Activated T-cell treated with anti-CD3 and anti-CD28 coated beads for 1 hour (primary cell): ENCODE results near the gene LCT.
"Not testable (repeated sequence)": the region's sequence is repeated elsewhere in the genome, so short reads cannot be mapped to it uniquely, and the experiment has no call there.

Experiments
- DNase-seq: peaks from one replicate; pipeline ENCODE4 v3.0.0-alpha.2; 2020; ENCODE audit warnings: low read depth

Gene LCT

DNA sequence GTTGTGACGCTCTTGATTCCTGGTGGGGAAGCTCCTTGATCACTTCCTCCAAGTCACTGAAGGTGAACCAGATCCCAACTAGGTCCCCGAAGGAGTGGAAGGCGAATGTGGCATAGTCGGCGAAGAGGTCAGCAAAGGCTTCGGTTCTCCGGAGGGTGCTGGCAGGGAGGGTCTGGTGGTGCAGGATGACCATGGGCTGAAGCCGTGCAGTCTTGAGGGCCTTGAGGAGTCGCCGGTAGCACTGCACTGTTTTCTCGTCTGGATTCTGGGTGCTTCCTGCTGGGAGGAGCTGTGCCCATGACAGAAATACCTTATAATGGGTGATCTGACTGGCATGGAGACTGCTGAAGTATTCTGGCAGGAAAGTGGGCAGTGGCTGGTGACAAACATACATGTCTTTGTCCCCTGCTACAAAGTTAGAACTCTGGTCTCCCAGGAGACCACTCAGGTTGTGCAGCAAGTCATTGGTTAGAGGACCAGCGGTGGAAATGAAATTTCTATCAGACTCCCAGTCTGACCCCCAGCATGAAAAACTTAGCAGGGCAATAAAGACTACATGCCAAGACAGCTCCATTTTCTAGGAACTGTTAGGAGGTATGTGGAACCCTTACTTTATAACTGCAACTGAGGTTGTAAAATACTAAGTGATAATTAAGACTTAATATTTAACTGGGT is at the start of gene LCT:
Gene LCT (minus strand): TSS at position 589 of the 675 bp plus-strand sequence. CDS start 15 bp downstream, at position 574.
- DNase-seq = no peak

GRCh38 chr2:135885709-135886108 is 48.7 kb upstream of the LCT start:
- no peak for DNase-seq

DNA sequence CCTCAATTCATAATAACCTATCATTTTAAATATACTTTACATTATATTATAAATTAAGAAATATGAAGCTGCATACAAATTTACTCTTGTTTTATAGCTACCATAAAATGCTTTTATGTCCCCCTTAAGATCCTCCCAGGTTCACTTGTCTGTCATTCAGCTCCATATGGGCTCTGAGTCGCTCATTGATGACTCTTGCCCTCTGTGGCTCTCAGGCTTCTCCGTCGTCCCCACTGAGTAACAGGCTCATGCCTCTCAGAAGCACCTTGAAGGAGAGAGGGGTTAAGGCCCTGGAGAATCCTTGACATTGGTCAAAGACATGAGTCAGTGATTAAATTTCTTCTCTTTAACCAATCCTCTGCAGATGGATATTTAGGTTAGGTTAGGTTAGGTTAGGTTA is 45.4 kb upstream of the LCT start:
- no peak for DNase-seq

GRCh38 chr2:135876770-135877169 is 39.8 kb upstream of the LCT start:
- DNase-seq = not testable (repeated sequence)

GRCh38 chr2:135876066-135876711 is 39.2 kb upstream of the LCT start, which contains the start of gene MCM6:
Gene MCM6, minus strand, starts transcription at chr2:135876443. Its CDS starts 78 bp downstream, at chr2:135876365.
- DNase-seq = peak; percentile 96

- DNase-seq = peak; percentile 52
These were observed 38.6 kb upstream of the LCT start for GRCh38 chr2:135875491-135876065.

DNA sequence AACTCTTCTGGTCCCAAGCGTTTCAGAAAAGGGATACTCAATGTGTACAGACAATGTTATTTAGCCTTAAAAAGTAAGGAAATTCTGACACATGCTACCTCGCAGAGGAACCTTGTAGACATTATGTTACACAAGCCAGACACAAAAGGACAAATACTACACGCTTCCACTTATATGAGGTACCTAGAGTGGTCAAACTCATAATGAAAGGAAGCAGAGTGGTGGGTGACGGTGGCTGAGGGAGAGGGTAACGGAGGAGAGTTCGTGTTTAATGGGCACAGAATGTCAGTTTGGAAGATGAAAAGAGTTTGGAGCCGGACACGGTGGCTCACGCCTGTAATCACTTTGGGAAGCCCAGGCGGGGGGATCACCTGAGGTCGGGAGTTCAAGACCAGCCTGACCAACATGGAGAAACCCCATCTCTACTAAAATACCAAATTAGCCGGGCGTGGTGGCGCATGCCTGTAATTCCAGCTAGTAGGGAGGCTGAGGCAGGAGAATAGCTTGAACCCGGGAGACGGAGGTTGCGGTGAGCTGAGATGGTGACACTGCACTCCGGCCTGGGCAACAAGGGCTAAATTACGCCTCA is 37.9 kb upstream of the LCT start:
- no peak for DNase-seq

- DNase-seq = no peak
These were observed 33.6 kb upstream of the LCT start for GRCh38 chr2:135870571-135870970.

GRCh38 chr2:135863233-135863632 is 26.2 kb upstream of the LCT start:
- DNase-seq = no peak

GRCh38 chr2:135862718-135863117 is 25.7 kb upstream of the LCT start:
- DNase-seq = no peak

GRCh38 chr2:135853401-135853800 is 16.4 kb upstream of the LCT start:
- no peak for DNase-seq

DNA sequence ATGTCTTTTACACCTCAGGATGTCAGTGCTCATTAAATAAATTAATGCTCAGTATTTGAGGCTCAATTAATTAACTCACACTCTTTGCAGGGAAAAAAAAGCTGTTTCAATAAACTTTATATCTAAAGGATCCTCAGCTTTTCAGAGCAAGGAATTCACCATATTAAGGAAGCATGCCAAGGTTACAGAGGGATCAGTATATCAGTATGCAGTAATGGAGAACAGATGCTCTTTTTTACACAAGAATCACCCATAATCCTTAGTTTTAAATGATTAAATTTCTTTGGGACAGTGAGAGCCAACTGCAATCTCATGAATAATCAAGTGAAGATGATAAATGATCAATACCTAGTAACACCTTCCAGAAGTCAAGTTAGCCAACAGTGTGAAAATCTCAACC is 14.9 kb upstream of the LCT start:
- no peak for DNase-seq

DNA sequence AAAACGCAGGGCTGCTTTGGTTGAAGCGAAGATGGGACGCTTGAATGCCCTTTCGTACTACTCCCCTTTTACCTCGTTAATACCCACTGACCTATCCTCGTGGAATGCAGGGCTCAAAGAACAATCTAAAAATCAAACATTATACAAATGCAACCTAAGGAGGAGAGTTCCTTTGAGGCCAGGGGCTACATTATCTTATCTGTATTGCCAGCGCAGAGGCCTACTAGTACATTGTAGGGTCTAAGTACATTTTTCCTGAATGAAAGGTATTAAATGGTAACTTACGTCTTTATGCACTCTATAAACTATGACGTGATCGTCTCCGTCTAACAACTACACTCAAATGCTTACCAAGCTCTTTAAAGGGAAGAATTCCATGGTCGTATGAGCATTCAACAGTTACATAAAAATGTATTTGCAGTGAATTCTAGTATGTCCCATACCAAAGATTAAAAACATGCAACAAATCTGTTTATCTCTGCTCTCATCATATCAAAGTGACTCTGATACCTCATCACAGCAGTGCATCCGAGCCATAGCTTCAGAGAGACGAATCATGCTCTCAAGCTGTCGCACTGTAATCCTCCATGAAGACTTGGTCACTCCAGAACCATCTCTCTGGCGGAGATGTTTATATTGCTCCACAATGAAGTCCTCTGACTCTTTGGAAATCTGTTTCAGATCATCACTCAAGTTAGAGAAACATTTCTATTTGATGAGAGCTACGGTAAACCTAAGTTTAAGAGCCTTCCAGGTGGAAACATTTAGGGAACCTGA is 14.1 kb upstream of the LCT start:
- DNase-seq = no peak

GRCh38 chr2:135849087-135849486 is 12.1 kb upstream of the LCT start:
- DNase-seq = no peak

DNA sequence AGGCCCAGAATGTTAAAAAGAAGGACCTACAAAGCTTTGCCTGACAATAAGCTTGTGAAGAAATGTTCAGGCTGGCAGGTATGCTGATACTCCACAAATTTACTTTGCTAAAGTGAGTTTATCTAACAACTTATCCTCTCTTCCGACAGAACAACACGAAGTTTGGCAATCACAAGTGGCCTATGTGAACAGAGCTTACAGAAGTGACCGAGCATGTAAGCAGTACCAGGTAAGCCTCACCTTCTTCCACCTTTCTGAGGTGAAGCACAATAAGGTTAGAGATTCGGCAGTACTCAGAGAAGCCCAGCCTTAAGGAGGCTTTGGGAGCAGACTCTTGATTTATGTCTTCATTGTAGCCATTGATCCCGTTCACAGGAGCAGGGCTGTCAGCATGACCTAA is 9.0 kb upstream of the LCT start:
- no peak for DNase-seq

DNA sequence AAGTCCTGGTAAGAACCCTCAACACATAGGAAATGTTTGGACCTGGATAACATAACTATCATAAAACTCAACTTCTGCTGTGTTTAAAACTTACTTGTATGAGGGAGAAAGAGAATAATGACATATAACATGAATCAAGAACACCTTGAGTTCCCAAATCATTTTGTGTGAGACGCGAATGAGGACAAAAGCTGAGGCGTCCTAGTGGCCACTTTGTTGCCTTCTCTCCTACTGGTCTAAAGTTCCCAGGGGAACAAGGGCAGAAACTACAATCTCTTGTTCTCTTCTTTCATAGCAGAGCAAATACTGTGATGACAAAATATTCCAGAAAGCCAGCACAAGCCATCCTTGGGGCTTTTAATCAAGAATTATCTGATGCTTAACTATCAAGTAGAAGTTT is 8.3 kb upstream of the LCT start:
- no peak for DNase-seq

DNA sequence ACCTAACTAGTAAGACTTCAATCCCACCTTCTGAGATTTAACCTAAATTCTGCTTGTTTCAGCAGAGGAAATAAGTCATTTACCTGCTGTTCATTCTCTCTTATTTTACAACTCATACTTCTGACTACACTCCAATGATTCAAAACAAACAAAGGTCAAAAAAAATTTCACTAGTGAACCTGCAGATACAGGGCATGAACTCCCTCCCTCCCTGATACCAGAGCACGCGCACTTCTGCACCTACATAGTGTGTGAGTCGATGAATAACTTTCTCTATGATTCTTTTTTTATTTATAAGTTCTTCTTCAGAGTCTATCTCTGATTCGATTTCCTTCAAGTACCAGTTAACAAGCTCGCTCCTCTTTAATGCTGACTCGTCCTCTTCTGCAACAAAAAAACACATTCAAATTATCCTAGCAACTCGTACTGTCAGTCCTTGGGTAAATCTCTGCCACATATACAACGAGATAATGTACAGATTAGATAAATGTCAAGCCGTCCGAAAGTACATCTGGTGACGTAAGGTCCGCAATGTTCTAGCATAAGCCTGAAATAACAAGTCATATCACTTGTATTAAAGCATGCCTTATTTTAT is 7.4 kb upstream of the LCT start:
- no peak for DNase-seq

DNA sequence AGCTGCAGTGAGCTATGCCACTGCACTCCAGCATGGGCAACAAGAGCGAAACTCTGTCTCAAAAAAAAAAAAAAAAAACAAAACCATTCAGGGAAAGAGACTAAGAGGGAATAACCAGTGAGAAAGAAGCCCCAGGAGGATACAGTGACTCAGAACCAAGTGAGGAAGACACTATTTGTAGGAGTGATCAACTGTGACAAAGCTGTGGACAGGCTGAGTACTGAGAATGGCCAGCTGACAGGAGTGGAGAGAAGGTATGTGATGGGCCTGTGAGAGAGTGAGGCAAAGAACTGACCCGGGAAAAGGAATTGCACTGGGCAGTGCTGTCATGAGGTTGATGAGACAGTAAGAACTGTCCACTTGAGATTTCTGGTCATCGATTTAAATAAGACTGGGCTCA is 6.7 kb upstream of the LCT start:
- no peak for DNase-seq

DNA sequence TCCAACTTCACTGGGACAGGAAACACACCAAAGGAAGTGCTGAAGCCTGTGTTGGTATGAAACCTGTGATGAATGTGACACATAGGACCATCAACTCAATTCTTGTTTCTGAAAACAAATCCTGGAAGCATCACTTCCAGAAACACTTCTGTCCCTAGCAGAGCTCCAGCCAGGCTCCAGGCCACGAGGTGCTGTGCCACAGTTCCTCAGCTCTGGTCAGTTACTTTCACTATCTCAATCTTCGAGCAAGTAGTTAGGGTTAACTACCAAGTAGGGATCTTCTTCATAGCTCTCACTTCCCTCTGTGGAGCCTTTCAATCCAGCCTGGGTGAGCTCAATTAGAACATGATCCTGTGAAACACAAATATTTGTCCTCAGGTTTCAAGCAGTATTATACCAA is 3.6 kb upstream of the LCT start:
- DNase-seq = no peak

DNA sequence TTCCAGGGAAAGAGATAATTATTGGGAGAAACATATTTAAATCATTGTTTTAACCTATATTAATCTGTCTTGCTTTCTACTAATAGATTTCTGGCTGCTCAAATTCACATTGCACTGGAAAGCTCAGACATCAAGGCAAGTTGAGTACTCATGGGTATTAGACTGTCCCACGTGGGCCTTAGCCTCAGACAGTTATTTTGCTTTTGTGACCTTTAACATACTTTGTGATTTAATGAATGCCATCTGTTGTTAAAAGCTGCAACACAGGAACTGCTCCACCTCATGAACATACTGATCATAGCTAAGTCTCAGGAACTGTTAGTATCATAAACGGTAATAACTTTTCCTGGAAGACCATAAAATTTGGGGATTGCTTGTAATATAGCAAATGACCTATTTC is 2.7 kb upstream of the LCT start:
- no peak for DNase-seq

DNA sequence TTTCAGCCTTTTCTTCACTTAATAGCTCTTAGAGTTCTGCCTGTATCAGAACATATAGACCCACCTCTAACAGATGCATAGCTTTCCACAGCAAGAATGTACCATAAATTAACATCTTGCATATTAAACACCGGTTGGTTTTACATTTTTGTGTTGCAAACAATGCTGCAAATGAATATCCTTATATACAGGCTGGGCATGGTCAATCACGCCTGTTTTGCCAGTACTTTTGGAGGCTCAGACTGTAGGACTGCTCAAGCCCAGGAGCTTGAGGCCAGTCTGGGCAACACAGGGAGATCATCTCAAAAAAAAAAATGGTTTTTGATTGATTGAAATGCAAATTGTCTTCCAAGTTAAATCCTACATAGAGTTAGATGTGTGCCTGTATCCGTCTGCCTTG is 1.5 kb upstream of the LCT start:
- DNase-seq = no peak

DNA sequence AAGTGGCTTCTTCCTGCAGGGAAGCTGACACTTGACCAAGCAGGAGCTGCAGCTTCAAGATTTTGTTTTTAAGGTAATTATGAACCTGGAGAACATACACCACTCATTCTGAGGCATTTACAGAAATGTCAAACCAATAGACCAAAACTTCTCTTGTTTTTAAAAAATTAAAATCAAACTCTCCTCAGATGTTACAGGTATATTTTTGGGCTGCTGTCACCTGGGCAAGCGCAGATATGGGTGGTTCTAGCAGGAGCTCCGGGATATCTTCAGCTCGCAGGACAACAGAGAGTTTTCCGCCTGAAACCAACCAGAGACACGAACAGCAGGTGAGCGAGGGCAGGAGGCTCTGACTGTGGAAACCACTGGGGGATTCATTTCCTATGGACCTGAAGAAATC is 4.1 kb downstream of the LCT start:
- DNase-seq = no peak
